Measurements from ENCODE around the gene LPIN1. TPM values are rescaled to one million over a fixed set of nuclear protein-coding genes. Genes with fewer than 3 reads are reported as not detected.
A peak's percentile ranks its signal among the peaks of the same experiment; 100 is the strongest.
"Not testable (repeated sequence)": the region's sequence is repeated elsewhere in the genome, so short reads cannot be mapped to it uniquely, and the experiment has no call there.

Gene LPIN1
- total and polyA plus RNA-seq, 4 donors = 10.1 to 27.4 (median 13.4) TPM

DNA sequence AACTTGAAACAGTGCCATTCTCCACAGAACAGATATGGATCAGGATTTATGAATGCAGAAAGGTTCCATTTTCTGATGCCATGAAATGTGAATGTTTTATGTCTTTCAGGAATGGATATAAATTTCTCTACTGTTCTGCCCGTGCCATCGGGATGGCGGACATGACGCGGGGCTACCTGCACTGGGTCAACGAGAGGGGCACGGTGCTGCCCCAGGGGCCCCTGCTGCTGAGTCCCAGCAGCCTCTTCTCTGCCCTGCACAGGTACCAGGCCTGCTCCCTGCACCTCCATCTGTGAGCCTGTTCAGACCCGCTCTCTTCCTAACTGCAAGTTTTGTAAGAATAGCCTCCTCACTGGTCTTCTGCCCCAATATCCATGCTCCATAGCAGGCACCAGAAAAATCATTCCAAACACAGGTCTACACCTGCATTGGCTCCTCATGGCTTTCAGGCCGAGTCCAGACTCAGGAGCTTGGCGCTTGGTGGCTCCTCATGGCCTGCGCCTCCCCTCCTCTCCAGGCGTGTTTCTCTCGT lies 68.6 kb downstream of the LPIN1 start:
- Histone ChIP-seq H3K36me3 (ENCODE audit: control insufficient read depth in 4 of 4, insufficient read depth in 3 of 4, low read depth in 1 of 4, low read length in 3 of 4) (peaks cover 18 to 36% (median 27%) of the 10 kb centered on the region in 4 donors), H3K27me3 (ENCODE audit: control insufficient read depth in 4 of 4, insufficient read depth in 4 of 4, low read length in 3 of 4) (no peaks in the 10 kb centered on the region), H3K9ac (ENCODE audit: low read depth in 1 of 2, low read length in 2 of 2) (no peak overlapping the region), H3K4me3 (ENCODE audit: low read depth in 1 of 3, low read length in 3 of 3) (no peak overlapping the region), H3K9me3 (ENCODE audit: control insufficient read depth in 4 of 4, low read length in 3 of 4) (no peaks in the 10 kb centered on the region), H3K4me1 (ENCODE audit: control insufficient read depth in 4 of 4, insufficient read depth in 4 of 4, low read length in 3 of 4) (peaks cover 0 to 6% (median 3%) of the 10 kb centered on the region in 4 donors), H3K27ac (ENCODE audit: low read depth in 1 of 2, low read length in 2 of 2) (no peak overlapping the region)
- WGBS = 98% methylated on average over 13 of the region's 13 CpGs
- TF ChIP-seq RXRA (IDR thresholded peaks at IDR 0.05) (no peak), YY1 (IDR thresholded peaks at IDR 0.05) (no peak), NR2F2 (IDR thresholded peaks at IDR 0.05) (no peak), RAD21 (IDR thresholded peaks at IDR 0.05) (no peak), SP1 (IDR thresholded peaks at IDR 0.05) (no peak), HNF4G (IDR thresholded peaks at IDR 0.05) (no peak)
- TF ChIP-seq, protein P1, sequence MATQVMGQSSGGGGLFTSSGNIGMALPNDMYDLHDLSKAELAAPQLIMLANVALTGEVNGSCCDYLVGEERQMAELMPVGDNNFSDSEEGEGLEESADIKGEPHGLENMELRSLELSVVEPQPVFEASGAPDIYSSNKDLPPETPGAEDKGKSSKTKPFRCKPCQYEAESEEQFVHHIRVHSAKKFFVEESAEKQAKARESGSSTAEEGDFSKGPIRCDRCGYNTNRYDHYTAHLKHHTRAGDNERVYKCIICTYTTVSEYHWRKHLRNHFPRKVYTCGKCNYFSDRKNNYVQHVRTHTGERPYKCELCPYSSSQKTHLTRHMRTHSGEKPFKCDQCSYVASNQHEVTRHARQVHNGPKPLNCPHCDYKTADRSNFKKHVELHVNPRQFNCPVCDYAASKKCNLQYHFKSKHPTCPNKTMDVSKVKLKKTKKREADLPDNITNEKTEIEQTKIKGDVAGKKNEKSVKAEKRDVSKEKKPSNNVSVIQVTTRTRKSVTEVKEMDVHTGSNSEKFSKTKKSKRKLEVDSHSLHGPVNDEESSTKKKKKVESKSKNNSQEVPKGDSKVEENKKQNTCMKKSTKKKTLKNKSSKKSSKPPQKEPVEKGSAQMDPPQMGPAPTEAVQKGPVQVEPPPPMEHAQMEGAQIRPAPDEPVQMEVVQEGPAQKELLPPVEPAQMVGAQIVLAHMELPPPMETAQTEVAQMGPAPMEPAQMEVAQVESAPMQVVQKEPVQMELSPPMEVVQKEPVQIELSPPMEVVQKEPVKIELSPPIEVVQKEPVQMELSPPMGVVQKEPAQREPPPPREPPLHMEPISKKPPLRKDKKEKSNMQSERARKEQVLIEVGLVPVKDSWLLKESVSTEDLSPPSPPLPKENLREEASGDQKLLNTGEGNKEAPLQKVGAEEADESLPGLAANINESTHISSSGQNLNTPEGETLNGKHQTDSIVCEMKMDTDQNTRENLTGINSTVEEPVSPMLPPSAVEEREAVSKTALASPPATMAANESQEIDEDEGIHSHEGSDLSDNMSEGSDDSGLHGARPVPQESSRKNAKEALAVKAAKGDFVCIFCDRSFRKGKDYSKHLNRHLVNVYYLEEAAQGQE (IDR thresholded peaks at IDR 0.05) = no peak
- TF ChIP-seq, protein P2, sequence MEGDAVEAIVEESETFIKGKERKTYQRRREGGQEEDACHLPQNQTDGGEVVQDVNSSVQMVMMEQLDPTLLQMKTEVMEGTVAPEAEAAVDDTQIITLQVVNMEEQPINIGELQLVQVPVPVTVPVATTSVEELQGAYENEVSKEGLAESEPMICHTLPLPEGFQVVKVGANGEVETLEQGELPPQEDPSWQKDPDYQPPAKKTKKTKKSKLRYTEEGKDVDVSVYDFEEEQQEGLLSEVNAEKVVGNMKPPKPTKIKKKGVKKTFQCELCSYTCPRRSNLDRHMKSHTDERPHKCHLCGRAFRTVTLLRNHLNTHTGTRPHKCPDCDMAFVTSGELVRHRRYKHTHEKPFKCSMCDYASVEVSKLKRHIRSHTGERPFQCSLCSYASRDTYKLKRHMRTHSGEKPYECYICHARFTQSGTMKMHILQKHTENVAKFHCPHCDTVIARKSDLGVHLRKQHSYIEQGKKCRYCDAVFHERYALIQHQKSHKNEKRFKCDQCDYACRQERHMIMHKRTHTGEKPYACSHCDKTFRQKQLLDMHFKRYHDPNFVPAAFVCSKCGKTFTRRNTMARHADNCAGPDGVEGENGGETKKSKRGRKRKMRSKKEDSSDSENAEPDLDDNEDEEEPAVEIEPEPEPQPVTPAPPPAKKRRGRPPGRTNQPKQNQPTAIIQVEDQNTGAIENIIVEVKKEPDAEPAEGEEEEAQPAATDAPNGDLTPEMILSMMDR (IDR thresholded peaks at IDR 0.05; ENCODE audit: low read depth, low read length, missing input control) = no peak
- TF ChIP-seq, protein P3, sequence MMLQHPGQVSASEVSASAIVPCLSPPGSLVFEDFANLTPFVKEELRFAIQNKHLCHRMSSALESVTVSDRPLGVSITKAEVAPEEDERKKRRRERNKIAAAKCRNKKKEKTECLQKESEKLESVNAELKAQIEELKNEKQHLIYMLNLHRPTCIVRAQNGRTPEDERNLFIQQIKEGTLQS (IDR thresholded peaks at IDR 0.05) = no peak
- TF ChIP-seq, protein P4, sequence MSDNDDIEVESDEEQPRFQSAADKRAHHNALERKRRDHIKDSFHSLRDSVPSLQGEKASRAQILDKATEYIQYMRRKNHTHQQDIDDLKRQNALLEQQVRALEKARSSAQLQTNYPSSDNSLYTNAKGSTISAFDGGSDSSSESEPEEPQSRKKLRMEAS (IDR thresholded peaks at IDR 0.05) = no peak
- DNase-seq (ENCODE audit: low spot score) = no peak

DNA sequence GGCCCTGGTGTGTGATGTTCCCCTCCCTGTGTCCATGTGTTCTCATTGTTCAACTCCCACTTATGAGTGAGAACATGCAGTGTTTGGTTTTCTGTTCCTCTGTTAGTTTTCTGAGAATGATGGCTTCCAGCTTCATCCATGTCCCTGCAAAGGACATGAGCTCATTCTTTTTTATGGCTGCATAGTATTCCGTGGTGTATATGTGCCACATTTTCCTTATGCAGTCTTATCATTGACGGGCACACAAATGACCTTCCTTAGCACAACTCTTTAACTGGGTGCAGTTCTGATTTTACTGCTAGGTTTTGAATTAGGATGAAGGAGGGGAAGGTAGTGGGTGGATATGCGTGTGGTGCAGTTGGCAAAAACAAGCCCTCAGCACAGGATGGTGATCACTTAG lies 70.5 kb downstream of the LPIN1 start:
- peaks cover 18 to 52% (median 36%) of the 10 kb centered on the region in 4 donors for H3K36me3 ChIP-seq (ENCODE audit: control insufficient read depth in 4 of 4, insufficient read depth in 3 of 4, low read depth in 1 of 4, low read length in 3 of 4)
- WGBS = 94% methylated on average over 3 of the region's 3 CpGs
- H3K9ac ChIP-seq (ENCODE audit: low read depth in 1 of 2, low read length in 2 of 2); H3K9me3 ChIP-seq (ENCODE audit: control insufficient read depth in 4 of 4, low read length in 3 of 4); H3K4me3 ChIP-seq (ENCODE audit: low read depth in 1 of 3, low read length in 3 of 3); H3K27ac ChIP-seq (ENCODE audit: low read depth in 1 of 2, low read length in 2 of 2); H3K4me1 ChIP-seq (ENCODE audit: control insufficient read depth in 4 of 4, insufficient read depth in 4 of 4, low read length in 3 of 4); H3K27me3 ChIP-seq (ENCODE audit: control insufficient read depth in 4 of 4, insufficient read depth in 4 of 4, low read length in 3 of 4); DNase-seq (ENCODE audit: low spot score): not testable (repeated sequence)

DNA sequence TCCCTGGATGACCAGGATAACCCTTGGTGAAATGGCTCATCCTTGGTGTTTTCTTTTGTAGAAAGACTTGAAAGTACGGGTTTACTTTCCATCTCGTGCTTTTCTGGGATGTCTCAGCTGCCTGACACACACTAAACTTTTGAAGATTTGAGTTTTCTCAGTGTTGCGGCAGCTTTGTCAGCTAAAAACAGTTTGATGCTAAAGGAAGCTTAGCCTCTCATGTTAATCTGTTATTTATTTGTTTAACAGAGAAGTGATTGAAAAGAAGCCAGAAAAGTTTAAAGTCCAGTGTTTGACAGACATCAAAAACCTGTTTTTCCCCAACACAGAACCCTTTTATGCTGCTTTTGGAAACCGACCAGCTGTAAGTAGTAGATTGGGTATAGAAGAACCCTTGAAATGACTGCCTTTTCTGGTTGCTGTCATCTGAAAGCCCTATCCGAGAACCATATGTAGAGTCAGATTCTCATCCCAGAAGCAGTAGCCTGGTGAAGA lies 72.8 kb downstream of the LPIN1 start:
- no peak for DNase-seq (ENCODE audit: low spot score)
- no peaks in the 10 kb centered on the region for H3K27me3 ChIP-seq (ENCODE audit: control insufficient read depth in 4 of 4, insufficient read depth in 4 of 4, low read length in 3 of 4)
- H3K4me1 ChIP-seq (ENCODE audit: control insufficient read depth in 4 of 4, insufficient read depth in 4 of 4, low read length in 3 of 4) = peaks cover 0 to 6% (median 3%) of the 10 kb centered on the region in 4 donors
- TF ChIP-seq HNF4A (conservative IDR thresholded peaks at IDR 0.05) (peak; percentile 13 to 64), HNF4G (IDR thresholded peaks at IDR 0.05) (peak; percentile 13), SP1 (IDR thresholded peaks at IDR 0.05) (peak; percentile 52)
- TF ChIP-seq, protein P4 (IDR thresholded peaks at IDR 0.05) = no peak
- H3K9me3 ChIP-seq (ENCODE audit: control insufficient read depth in 4 of 4, low read length in 3 of 4) = no peaks in the 10 kb centered on the region
- H3K27ac ChIP-seq (ENCODE audit: low read depth in 1 of 2, low read length in 2 of 2) = no peak overlapping the region
- WGBS = 49% methylated on average over 5 of the region's 5 CpGs
- peaks cover 20 to 61% (median 44%) of the 10 kb centered on the region in 4 donors for H3K36me3 ChIP-seq (ENCODE audit: control insufficient read depth in 4 of 4, insufficient read depth in 3 of 4, low read depth in 1 of 4, low read length in 3 of 4)
- H3K9ac ChIP-seq (ENCODE audit: low read depth in 1 of 2, low read length in 2 of 2) = no peak overlapping the region
- H3K4me3 ChIP-seq (ENCODE audit: low read depth in 1 of 3, low read length in 3 of 3) = no peak overlapping the region

Measured in liver (tissue), 9 donors.